Pulmonary artery endothelial cell (primary cell): ENCODE data around the gene UBXN2A. TPM values are rescaled to one million over a fixed set of nuclear protein-coding genes. Genes with fewer than 3 reads are reported as not detected.
"Not testable (repeated sequence)": the region's sequence is repeated elsewhere in the genome, so short reads cannot be mapped to it uniquely, and the experiment has no call there.

ENCODE experiments used
- DNase-seq: peaks from one replicate; pipeline ENCODE4 v3.0.0-alpha.2; 2011; ENCODE audit warnings: low read depth, low spot score
- total RNA-seq: library from RNA; depleted of rRNA; stranded (reverse); fragments of >200 nt; gene quantifications from 2 replicates; pipeline ENCODE4 v1.2.3, GENCODE V29; 2014

The UBXN2A gene
- total RNA-seq, 1 donor from 2014 or later, result 8.7 TPM

- no peak for DNase-seq
Measured at GRCh38 chr2:23940718-23941620, 706 bp downstream of the UBXN2A start.

GRCh38 chr2:23941644-23942043, 1.4 kb downstream of the UBXN2A start:
- no peak for DNase-seq

- no peak for DNase-seq
Measured at GRCh38 chr2:23943666-23944065, 3.4 kb downstream of the UBXN2A start.

GRCh38 chr2:23944527-23944926, 4.3 kb downstream of the UBXN2A start:
- DNase-seq, result no peak

GRCh38 chr2:23944976-23945375, 4.7 kb downstream of the UBXN2A start:
- no peak for DNase-seq

GRCh38 chr2:23947350-23947749, 7.1 kb downstream of the UBXN2A start:
- DNase-seq, result no peak

- DNase-seq, result not testable (repeated sequence)
Measured at GRCh38 chr2:23952558-23952957, 12.3 kb downstream of the UBXN2A start.

- no peak for DNase-seq
Measured at GRCh38 chr2:23953625-23954024, 13.4 kb downstream of the UBXN2A start.

GRCh38 chr2:23954325-23955014, 14.2 kb downstream of the UBXN2A start:
- DNase-seq, result no peak

GRCh38 chr2:23967846-23968245, 27.6 kb downstream of the UBXN2A start:
- DNase-seq, result no peak

GRCh38 chr2:23976883-23977282, 36.6 kb downstream of the UBXN2A start:
- DNase-seq, result no peak

- DNase-seq, result no peak
Measured at GRCh38 chr2:23988371-23988770, 48.1 kb downstream of the UBXN2A start.

GRCh38 chr2:23992931-23993330, 52.7 kb downstream of the UBXN2A start:
- no peak for DNase-seq

- no peak for DNase-seq
Measured at GRCh38 chr2:23993736-23994269, 53.5 kb downstream of the UBXN2A start.

GRCh38 chr2:23994567-23994966, 54.3 kb downstream of the UBXN2A start:
- DNase-seq, result no peak

- no peak for DNase-seq
Measured at GRCh38 chr2:24007693-24008092, 67.4 kb downstream of the UBXN2A start.

- DNase-seq, result no peak
Measured at GRCh38 chr2:24008672-24009366, 68.6 kb downstream of the UBXN2A start.

- no peak for DNase-seq
Measured at GRCh38 chr2:24009367-24009679, 69.1 kb downstream of the UBXN2A start.

GRCh38 chr2:24009680-24010476, 69.6 kb downstream of the UBXN2A start, which contains the start of gene MFSD2B:
TSS of gene MFSD2B (plus strand) at chr2:24010085. CDS start at chr2:24010097, 12 bp downstream.
- no peak for DNase-seq

- no peak for DNase-seq
Measured at GRCh38 chr2:24010477-24011249, 70.4 kb downstream of the UBXN2A start.
